Measurements from ENCODE around the gene OR2F2. TPM values are rescaled to one million over a fixed set of nuclear protein-coding genes. Genes with fewer than 3 reads are reported as not detected.

OR2F2 gene
- total RNA-seq, 2 experiments from 2014 or later: not detected

DNA sequence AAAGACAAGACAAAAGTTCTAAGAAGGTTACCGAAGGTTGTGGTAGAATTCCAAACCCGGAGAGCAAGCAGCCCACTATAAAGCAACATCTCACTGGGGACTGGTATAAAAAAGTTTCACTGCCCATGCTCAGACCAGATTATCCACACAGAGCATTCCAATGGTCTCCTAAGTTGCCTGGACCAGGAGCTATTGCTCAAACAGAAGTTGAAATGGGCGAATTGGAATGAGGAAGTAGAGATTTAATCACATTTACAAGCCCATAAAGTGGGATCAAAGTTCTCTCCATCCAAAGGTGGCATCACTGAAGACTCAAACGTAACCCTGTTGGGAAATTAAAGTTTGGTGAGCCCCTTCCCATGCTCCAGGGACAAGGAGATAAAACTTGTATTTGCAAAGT, 39.4 kb downstream of the OR2F2 start:
- CTCF ChIA-PET: no interaction called here
- no peaks in the 10 kb centered on the region for H3K36me3 Mint-ChIP-seq
- H3K27me3 Mint-ChIP-seq: peaks cover 10% of the 10 kb centered on the region
- DNase-seq (no peak), ATAC-seq (no peak)
- no peaks in the 10 kb centered on the region for H3K4me1 Mint-ChIP-seq
- no peak overlapping the region for H3K4me3 Mint-ChIP-seq
- H3K9me3 Mint-ChIP-seq (ENCODE audit: low read depth): no peaks in the 10 kb centered on the region
- H3K27ac Mint-ChIP-seq: no peak overlapping the region

GRCh38 chr7:143975617-143976016, 40.6 kb downstream of the OR2F2 start:
- no peaks in the 10 kb centered on the region for H3K9me3 Mint-ChIP-seq (ENCODE audit: low read depth)
- no peak overlapping the region for H3K4me3 Mint-ChIP-seq
- H3K27ac Mint-ChIP-seq: no peak overlapping the region
- CTCF ChIA-PET: interaction anchor here (1.0 kb wide), 2 partner anchors 83 to 513 kb away, joined by 3 read pairs; no protein-coding TSS in a partner anchor
- no peaks in the 10 kb centered on the region for H3K36me3 Mint-ChIP-seq
- no peak for ATAC-seq
- H3K27me3 Mint-ChIP-seq: peaks cover 14% of the 10 kb centered on the region
- no peak for DNase-seq
- H3K4me1 Mint-ChIP-seq: no peaks in the 10 kb centered on the region

DNA sequence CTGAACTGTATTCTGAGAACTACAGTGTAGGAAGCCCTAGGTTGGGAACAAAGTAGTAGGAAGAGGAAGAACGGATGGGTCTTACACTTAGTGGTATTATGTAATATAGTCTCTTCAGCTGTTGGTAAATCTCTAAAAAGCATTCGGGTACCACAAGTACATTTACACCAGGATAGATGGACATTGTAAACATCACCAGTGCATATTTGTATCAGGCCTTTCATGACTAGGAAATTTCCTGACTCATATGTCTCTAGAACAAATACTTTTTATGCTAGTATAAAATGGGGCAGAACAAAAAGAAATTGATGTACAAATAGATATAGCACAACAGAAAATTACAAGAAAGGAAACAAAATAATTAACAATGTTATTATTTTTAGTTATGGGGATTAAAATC, 43.6 kb downstream of the OR2F2 start:
- no peaks in the 10 kb centered on the region for H3K4me1 Mint-ChIP-seq
- CTCF ChIA-PET: no interaction called here

GRCh38 chr7:143979359-143979758, 44.3 kb downstream of the OR2F2 start:
- DNase-seq (no peak), ATAC-seq (no peak)
- no peak overlapping the region for H3K4me3 Mint-ChIP-seq
- no peaks in the 10 kb centered on the region for H3K9me3 Mint-ChIP-seq (ENCODE audit: low read depth)
- no peaks in the 10 kb centered on the region for H3K36me3 Mint-ChIP-seq
- H3K4me1 Mint-ChIP-seq: no peaks in the 10 kb centered on the region
- CTCF ChIA-PET: no interaction called here
- H3K27me3 Mint-ChIP-seq: peaks cover 11% of the 10 kb centered on the region
- H3K27ac Mint-ChIP-seq: no peak overlapping the region

More for the DNA sequence above, 43.6 kb downstream of the OR2F2 start:
- no peak for DNase-seq
- no peaks in the 10 kb centered on the region for H3K9me3 Mint-ChIP-seq (ENCODE audit: low read depth)
- H3K27me3 Mint-ChIP-seq: peaks cover 11% of the 10 kb centered on the region
- no peak for ATAC-seq
- no peak overlapping the region for H3K27ac Mint-ChIP-seq
- no peaks in the 10 kb centered on the region for H3K36me3 Mint-ChIP-seq
- no peak overlapping the region for H3K4me3 Mint-ChIP-seq

DNA sequence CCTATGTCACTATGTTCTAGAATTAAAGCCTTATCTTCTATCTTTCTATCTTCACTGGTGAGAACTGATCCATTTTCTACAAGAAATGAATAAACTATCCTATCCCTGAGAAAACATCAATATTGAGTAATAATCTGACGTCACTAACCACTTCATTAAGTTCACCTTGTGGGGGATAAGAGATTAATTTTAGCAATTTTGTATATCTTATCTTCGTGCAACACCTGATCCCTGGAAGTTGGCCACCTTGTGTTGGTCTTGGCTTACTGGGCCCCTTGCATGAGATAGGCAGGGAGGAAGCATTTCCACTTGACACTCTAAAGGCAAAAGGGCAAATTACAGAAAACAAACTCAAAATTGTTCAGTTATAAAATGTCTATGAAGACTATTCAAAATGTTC, 45.0 kb downstream of the OR2F2 start:
- Mint-ChIP-seq H3K4me1 (no peaks in the 10 kb centered on the region), H3K27me3 (peaks cover 7% of the 10 kb centered on the region), H3K27ac (no peak overlapping the region), H3K36me3 (no peaks in the 10 kb centered on the region), H3K9me3 (ENCODE audit: low read depth) (no peaks in the 10 kb centered on the region), H3K4me3 (no peak overlapping the region)
- CTCF ChIA-PET: no interaction called here
- DNase-seq (no peak), ATAC-seq (no peak)

DNA sequence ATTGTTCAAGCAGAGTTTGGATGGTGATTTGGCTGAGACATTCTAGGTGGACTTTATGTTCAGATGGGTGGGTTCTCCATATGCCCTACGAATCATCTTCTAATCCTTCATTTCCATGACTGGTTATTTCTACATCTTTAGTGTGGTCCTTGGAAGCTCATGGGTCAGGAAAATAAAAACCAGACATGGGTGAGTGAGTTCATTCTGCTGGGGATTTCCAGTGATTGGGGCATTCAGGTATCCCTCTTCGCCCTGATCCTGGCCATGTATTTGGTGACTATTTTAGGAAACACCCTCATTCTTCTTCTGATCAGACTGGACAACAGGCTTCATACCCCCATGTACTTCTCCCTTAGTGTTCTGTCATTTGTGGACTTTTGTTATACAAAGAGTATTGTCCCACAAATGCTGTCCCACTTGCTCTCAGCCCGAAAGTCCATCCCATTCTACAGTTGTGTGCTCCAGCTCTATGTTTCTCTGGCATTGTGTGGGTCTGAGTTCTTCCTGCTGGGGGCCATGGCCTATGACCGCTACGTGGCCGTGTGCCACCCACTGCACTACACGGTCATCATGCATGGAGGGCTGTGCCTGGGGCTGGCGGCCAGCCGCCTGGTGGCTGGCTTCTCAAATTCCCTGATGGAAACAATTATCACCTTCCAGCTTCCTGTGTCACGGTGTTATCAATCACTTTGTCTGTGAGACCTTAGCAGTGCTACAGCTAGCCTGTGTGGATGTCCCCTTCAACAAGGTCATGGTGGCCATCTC, 45.9 kb downstream of the OR2F2 start:
- H3K27me3 Mint-ChIP-seq: peaks cover 7% of the 10 kb centered on the region
- CTCF ChIA-PET: no interaction called here
- no peaks in the 10 kb centered on the region for H3K9me3 Mint-ChIP-seq (ENCODE audit: low read depth)
- H3K4me3 Mint-ChIP-seq: no peak overlapping the region
- no peak for ATAC-seq
- H3K36me3 Mint-ChIP-seq: no peaks in the 10 kb centered on the region
- H3K4me1 Mint-ChIP-seq: no peaks in the 10 kb centered on the region
- no peak overlapping the region for H3K27ac Mint-ChIP-seq
- DNase-seq: no peak

DNA sequence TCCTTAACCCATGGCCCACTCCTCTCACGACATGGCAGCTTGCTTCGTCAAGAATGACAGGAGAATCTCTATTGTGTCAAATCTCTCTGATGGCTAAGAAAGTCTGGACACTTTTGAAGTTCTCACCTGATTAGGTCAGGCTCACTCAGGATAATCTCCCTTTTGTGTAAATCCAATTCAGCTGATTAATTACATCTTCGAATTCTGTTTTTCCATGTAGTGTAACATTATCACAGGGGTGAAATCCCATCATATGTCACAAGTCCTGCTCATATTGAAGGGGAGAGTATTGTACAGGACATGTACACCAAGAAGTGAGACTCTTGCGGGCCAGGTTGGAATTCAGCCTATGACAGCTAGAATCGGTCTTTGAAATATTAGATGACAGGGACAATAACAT, 48.9 kb downstream of the OR2F2 start:
- DNase-seq (no peak), ATAC-seq (no peak)
- Mint-ChIP-seq H3K4me1 (peaks cover 9% of the 10 kb centered on the region), H3K4me3 (no peak overlapping the region), H3K27ac (no peak overlapping the region), H3K9me3 (ENCODE audit: low read depth) (no peaks in the 10 kb centered on the region), H3K36me3 (no peaks in the 10 kb centered on the region), H3K27me3 (peaks cover 4% of the 10 kb centered on the region)
- CTCF ChIA-PET: no interaction called here

Other genes starting within 250 kb of the OR2F2 start
- 1 to 10 TPM in 1 of 2 experiments, under 1 TPM in 1; 0.73 to 2.8 TPM for gene CTAGE6, start 177.5 kb upstream of the OR2F2 start, total RNA-seq
- gene TCAF1, start 33.1 kb upstream of the OR2F2 start, total RNA-seq: 10 to 100 TPM; 17.4 to 17.8 TPM
- gene OR2F1, start 19.6 kb downstream of the OR2F2 start, total RNA-seq: not detected
- gene OR6B1, start 65.1 kb downstream of the OR2F2 start, total RNA-seq: not detected
- not detected for gene OR2A5, start 113.7 kb downstream of the OR2F2 start, total RNA-seq
- gene OR2A25, start 134.6 kb downstream of the OR2F2 start, total RNA-seq: not detected
- not detected for gene OR2A12, start 151.0 kb downstream of the OR2F2 start, total RNA-seq
- gene OR2A2, start 174.3 kb downstream of the OR2F2 start, total RNA-seq: not detected
- gene OR2A14, start 187.9 kb downstream of the OR2F2 start, total RNA-seq: not detected
- 1 to 10 TPM; 1.2 to 1.8 TPM for gene CTAGE4, start 248.2 kb downstream of the OR2F2 start, total RNA-seq